ENCODE results near the gene REX1BD. TPM values are rescaled to one million over a fixed set of nuclear protein-coding genes. Genes with fewer than 3 reads are reported as not detected.

Gene REX1BD
- total RNA-seq, 1 experiment from 2014 or later, result 72.3 TPM

DNA sequence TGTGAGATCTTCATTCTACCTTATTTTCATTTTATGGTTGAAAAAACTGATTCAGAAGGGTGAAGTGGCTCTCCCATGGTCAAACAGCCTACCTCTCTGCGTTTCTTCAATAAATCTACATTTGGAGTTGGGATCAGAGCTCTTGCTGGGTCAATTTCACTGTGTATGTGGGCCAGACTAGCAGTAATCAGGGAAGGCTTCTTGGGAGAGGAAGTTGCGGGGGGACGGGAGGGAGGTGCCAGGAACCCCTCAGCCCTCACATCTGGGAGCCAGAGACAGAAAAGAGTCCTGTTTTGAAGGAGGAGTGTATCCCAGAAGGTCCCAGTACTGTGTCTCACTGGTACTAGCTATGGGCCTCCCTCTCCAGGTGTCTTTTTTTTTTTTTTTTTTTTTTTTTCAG is 30.0 kb upstream of the REX1BD start:
- Histone ChIP-seq H3K4ac (ENCODE audit: low read depth, low read length) (no peak overlapping the region), H3K4me2 (ENCODE audit: insufficient read depth, insufficient read length, low read length) (peak overlapping the region; percentile 65), H4K8ac (replicated peaks; ENCODE audit: insufficient read length, low read depth, low read length) (no peak overlapping the region), H2AFZ (ENCODE audit: low read length) (no peak overlapping the region), H2BK12ac (ENCODE audit: insufficient read length, low read depth, low read length) (no peak overlapping the region), H3K79me2 (ENCODE audit: insufficient read depth, low read length) (peaks cover 6% of the 10 kb centered on the region; the same call in 1 of the 2 replicates), H2BK15ac (ENCODE audit: low read depth, low read length) (no peak overlapping the region), H3K18ac (ENCODE audit: insufficient read length, low read depth, low read length) (no peak overlapping the region), H2BK20ac (ENCODE audit: low read depth, low read length, poor library complexity, severe bottlenecking) (no peak overlapping the region), H3K14ac (ENCODE audit: insufficient read depth, low read length) (no peak overlapping the region), H4K5ac (ENCODE audit: insufficient read length, low read depth, low read length) (no peak overlapping the region), H3K9ac (ENCODE audit: extremely low read depth, insufficient read length, low read length) (no peak overlapping the region), H2AK5ac (ENCODE audit: insufficient read length, low read length) (no peak overlapping the region), H3K56ac (ENCODE audit: insufficient read length, low read depth, low read length) (no peak overlapping the region), H3K4me1 (ENCODE audit: insufficient read depth, low read length) (no peaks in the 10 kb centered on the region), H3K27me3 (ENCODE audit: insufficient read depth, low read length) (no peaks in the 10 kb centered on the region), H3K79me1 (ENCODE audit: insufficient read depth, low read depth, low read length, poor library complexity, severe bottlenecking) (no peaks in the 10 kb centered on the region), H3K23me2 (ENCODE audit: insufficient read length, low read depth, low read length, poor library complexity, severe bottlenecking) (peaks cover 6% of the 10 kb centered on the region), H4K91ac (ENCODE audit: insufficient read length, low read depth, low read length) (no peak overlapping the region), H3K27ac (ENCODE audit: insufficient read length, low read depth, low read length) (no peak overlapping the region), H2BK5ac (ENCODE audit: insufficient read length, low read length) (no peak overlapping the region), H3T11ph (ENCODE audit: low read length) (no peak overlapping the region), H4K20me1 (ENCODE audit: control insufficient read depth, insufficient read depth, insufficient read length) (no peaks in the 10 kb centered on the region), H2BK120ac (ENCODE audit: low read depth, low read length, poor library complexity, severe bottlenecking) (no peak overlapping the region), H3K23ac (ENCODE audit: insufficient read length, low read depth, low read length) (no peak overlapping the region), H3K9me3 (ENCODE audit: control insufficient read depth, low read depth, low read length) (no peaks in the 10 kb centered on the region)
- no CpG with 5 or more reads among the region's 3 CpGs for WGBS (ENCODE audit: extremely low coverage, insufficient read length, low lambda C conversion rate)
- H3K4me1 Mint-ChIP-seq, result peaks cover 5 to 8% of the 10 kb centered on the region in 2 experiments
- no peaks in the 10 kb centered on the region for H3K9me3 Mint-ChIP-seq
- no peaks in the 10 kb centered on the region for H3K27me3 Mint-ChIP-seq (ENCODE audit: low read depth)
- peaks cover 3 to 20% (median 19%) of the 10 kb centered on the region in 3 experiments; a peak in 6 of 7 replicates for H3K36me3 Mint-ChIP-seq (ENCODE audit: insufficient read depth in 1 of 3, low read depth in 3 of 3)
- peak overlapping the region in 1 of 3 experiments; percentile 21; a peak in 2 of 7 replicates for H3K27ac Mint-ChIP-seq
- peak overlapping the region; percentile 88 to 96 for H3K4me3 Mint-ChIP-seq
- DNase-seq, result no peak
- TF ChIP-seq, protein P1, sequence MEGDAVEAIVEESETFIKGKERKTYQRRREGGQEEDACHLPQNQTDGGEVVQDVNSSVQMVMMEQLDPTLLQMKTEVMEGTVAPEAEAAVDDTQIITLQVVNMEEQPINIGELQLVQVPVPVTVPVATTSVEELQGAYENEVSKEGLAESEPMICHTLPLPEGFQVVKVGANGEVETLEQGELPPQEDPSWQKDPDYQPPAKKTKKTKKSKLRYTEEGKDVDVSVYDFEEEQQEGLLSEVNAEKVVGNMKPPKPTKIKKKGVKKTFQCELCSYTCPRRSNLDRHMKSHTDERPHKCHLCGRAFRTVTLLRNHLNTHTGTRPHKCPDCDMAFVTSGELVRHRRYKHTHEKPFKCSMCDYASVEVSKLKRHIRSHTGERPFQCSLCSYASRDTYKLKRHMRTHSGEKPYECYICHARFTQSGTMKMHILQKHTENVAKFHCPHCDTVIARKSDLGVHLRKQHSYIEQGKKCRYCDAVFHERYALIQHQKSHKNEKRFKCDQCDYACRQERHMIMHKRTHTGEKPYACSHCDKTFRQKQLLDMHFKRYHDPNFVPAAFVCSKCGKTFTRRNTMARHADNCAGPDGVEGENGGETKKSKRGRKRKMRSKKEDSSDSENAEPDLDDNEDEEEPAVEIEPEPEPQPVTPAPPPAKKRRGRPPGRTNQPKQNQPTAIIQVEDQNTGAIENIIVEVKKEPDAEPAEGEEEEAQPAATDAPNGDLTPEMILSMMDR (conservative IDR thresholded peaks at IDR 0.05), result no peak

Data from H9 (cell line).